CD4-positive, alpha-beta T cell (primary cell): ENCODE measurements around the gene ULK2. TPM values are rescaled to one million over a fixed set of nuclear protein-coding genes. Genes with fewer than 3 reads are reported as not detected.

Source experiments
- ATAC-seq: fragments of 200-7000 bp; cut with Tn5 transposase; one replicate; pipeline ENCODE4 v1.10.0; 2022; ENCODE audit warnings: mild to moderate bottlenecking; ENCODE audit not compliant: poor library complexity
- CTCF ChIA-PET: fragments of 350-600 bp; sonication (Branson Sonifier 250); formaldehyde crosslinking; loops from one replicate; lab custom pipeline; 2021; ENCODE audit warnings: antibody characterized with exemption, inconsistent platforms; lab: Charles Lee
- POLR2A ChIA-PET: fragments of 350-600 bp; sonication (Branson Sonifier 250); formaldehyde crosslinking; loops from one replicate; lab custom pipeline; 2021; ENCODE audit warnings: antibody characterized with exemption, inconsistent platforms; lab: Charles Lee
- DNase-seq, 14 experiments: peaks; one replicate each; pipeline ENCODE4 v3.0.0-alpha.2; 2013 to 2020; ENCODE audit warnings: mixed read lengths in 2 of 14
- H3K27ac ChIP-seq, 2 donors: one replicate each; pipeline versions ENCODE4 v1.5.1 to v1.7.0; 2013; ENCODE audit warnings: low read length in 2 of 2, low read depth in 1 of 2, mild to moderate bottlenecking in 1 of 2
- H3K27me3 ChIP-seq, 2 experiments: 1 replicate in 1 of 2; 2 replicates in 1 of 2; pipeline versions ENCODE4 v1.6.1 to v1.7.0; 2013; ENCODE audit warnings: low read length in 2 of 2, control low read depth in 1 of 2, mild to moderate bottlenecking in 1 of 2, moderate library complexity in 1 of 2; ENCODE audit not compliant: insufficient read depth in 2 of 2, control insufficient read depth in 1 of 2
- H3K36me3 ChIP-seq: one replicate; pipeline ENCODE4 v1.6.1; 2013; ENCODE audit warnings: low read length, control low read depth; ENCODE audit not compliant: insufficient read depth
- H3K4me1 ChIP-seq: one replicate; pipeline ENCODE4 v1.6.1; 2013; ENCODE audit warnings: low read length, control low read depth; ENCODE audit not compliant: insufficient read depth
- H3K4me3 ChIP-seq: one replicate; pipeline ENCODE4 v1.5.1; 2013; ENCODE audit warnings: mild to moderate bottlenecking, low read length, moderate library complexity
- H3K9me3 ChIP-seq, 2 experiments: 1 replicate in 1 of 2; 2 replicates in 1 of 2; pipeline versions ENCODE4 v1.6.1 to v1.7.0; 2013; ENCODE audit warnings: low read length in 2 of 2, mild to moderate bottlenecking in 2 of 2, control low read depth in 1 of 2, moderate library complexity in 1 of 2; ENCODE audit not compliant: control insufficient read depth in 1 of 2, insufficient read depth in 1 of 2
- H3K27ac Mint-ChIP-seq: one replicate; pipeline ENCODE4 v1.8.0; 2020; ENCODE audit warnings: mixed read lengths
- H3K27me3 Mint-ChIP-seq: one replicate; pipeline ENCODE4 v1.8.0; 2021; ENCODE audit warnings: mixed read lengths
- H3K36me3 Mint-ChIP-seq: one replicate; pipeline ENCODE4 v1.8.0; 2021; ENCODE audit warnings: low read depth, mixed read lengths
- H3K4me1 Mint-ChIP-seq: one replicate; pipeline ENCODE4 v1.8.0; 2021; ENCODE audit warnings: low read depth, mixed read lengths
- H3K4me3 Mint-ChIP-seq: one replicate; pipeline ENCODE4 v1.8.0; 2020; ENCODE audit warnings: mild to moderate bottlenecking, mixed read lengths
- H3K9me3 Mint-ChIP-seq: one replicate; pipeline ENCODE4 v1.8.0; 2020; ENCODE audit warnings: mixed read lengths
- intact Hi-C, 2 experiments: fragments of 100-400 bp; cut with DNase I in 1 of 2; cut with micrococcal nuclease in 1 of 2; formaldehyde crosslinking; loops; one replicate each; pipeline versions ENCODE4 v1.15.1 to v1.9.0; 2023 to 2025; cut with DNase I, micrococcal nuclease
- total RNA-seq, 174 experiments: library from RNA in 2 of 174; stranded (reverse) in 2 of 174; gene quantifications; one replicate each; pipeline ENCODE4 v1.2.3 and lab custom pipeline; 2021 to 2026
- TF ChIP-seq, protein P1 (sequence below): fragments of 200-600 bp; IDR thresholded peaks from one replicate; pipeline ENCODE4 v1.8.0; 2022; ENCODE audit warnings: antibody characterized with exemption, mild to moderate bottlenecking

Gene ULK2
- total RNA-seq, 2 experiments from 2014 or later, result 17.1 to 18.3 TPM

DNA sequence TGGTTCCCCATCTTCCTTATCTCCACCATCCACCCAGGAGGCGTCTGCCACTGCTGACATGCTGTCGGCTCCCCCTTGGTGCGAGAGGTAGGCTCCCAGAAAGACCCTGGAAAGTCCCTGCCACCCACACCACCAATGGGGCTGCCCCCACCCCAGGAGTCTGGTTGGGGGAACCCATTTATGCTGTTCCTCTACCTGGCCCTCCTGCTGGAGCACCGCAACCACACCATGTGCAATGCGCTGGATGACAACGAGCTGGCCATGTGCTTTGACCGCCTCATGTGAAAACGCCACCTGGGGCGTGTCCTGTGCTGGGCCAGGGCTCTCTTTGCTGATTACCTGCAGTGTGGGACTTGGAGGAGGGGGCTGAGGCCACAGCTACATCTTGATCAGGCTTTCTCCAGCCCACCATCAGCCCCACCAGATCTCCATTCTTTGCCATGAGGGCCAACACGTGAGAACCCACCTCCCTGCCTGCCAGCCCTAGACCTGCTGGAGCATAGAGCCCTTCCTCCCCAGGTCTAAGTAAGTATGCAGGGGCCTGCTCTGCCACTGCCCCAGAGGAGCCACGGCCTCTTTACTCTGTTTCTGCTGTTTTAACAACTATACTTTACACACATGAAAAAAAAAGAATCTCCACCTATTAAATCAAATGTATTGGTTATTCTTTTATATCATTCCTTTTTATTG is 111.8 kb downstream of the ULK2 start:
- POLR2A ChIA-PET, result interaction anchor here (1.1 kb wide), 1 partner anchor 15 kb away, joined by 3 read pairs; no protein-coding TSS in a partner anchor
- CTCF ChIA-PET, result interaction anchor here (2.0 kb wide), 1 partner anchor 11 kb away, joined by 6 read pairs; no protein-coding TSS in a partner anchor
- no peaks in the 10 kb centered on the region for H3K36me3 Mint-ChIP-seq
- H3K4me1 Mint-ChIP-seq, result no peaks in the 10 kb centered on the region
- Histone ChIP-seq H3K27me3 (peaks cover 0 to 5% of the 10 kb centered on the region in 2 experiments), H3K4me1 (no peaks in the 10 kb centered on the region), H3K27ac (no peak overlapping the region), H3K36me3 (no peaks in the 10 kb centered on the region), H3K4me3 (no peak overlapping the region), H3K9me3 (no peaks in the 10 kb centered on the region)
- intact Hi-C loops, result no loop called here
- H3K4me3 Mint-ChIP-seq, result no peak overlapping the region
- TF ChIP-seq, protein P1, sequence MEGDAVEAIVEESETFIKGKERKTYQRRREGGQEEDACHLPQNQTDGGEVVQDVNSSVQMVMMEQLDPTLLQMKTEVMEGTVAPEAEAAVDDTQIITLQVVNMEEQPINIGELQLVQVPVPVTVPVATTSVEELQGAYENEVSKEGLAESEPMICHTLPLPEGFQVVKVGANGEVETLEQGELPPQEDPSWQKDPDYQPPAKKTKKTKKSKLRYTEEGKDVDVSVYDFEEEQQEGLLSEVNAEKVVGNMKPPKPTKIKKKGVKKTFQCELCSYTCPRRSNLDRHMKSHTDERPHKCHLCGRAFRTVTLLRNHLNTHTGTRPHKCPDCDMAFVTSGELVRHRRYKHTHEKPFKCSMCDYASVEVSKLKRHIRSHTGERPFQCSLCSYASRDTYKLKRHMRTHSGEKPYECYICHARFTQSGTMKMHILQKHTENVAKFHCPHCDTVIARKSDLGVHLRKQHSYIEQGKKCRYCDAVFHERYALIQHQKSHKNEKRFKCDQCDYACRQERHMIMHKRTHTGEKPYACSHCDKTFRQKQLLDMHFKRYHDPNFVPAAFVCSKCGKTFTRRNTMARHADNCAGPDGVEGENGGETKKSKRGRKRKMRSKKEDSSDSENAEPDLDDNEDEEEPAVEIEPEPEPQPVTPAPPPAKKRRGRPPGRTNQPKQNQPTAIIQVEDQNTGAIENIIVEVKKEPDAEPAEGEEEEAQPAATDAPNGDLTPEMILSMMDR, result no peak
- ATAC-seq (no peak), DNase-seq (no peak)
- no peaks in the 10 kb centered on the region for H3K9me3 Mint-ChIP-seq
- peaks cover 14% of the 10 kb centered on the region for H3K27me3 Mint-ChIP-seq
- H3K27ac Mint-ChIP-seq, result no peak overlapping the region

DNA sequence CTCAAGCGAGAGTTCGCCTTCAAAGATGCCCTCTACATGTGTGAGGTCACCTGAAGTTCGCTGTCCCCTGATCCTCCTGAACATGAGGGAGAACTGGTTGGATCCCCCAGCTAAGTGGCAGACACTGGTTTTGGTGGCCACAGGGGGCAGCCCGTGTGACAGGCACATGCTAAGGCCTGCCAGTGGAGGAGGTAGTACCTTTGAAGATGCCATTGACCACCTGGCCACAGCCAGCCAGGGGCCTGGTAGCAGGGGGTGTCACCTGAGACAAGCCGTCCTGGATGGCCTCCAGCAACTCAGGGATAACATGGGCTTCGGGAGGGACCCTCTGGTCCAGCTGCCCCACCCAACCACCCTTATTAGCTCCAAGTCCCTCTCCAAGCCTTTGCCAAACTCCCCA is 112.3 kb downstream of the ULK2 start:
- Mint-ChIP-seq H3K27ac (no peak overlapping the region), H3K9me3 (no peaks in the 10 kb centered on the region), H3K4me3 (no peak overlapping the region), H3K36me3 (no peaks in the 10 kb centered on the region), H3K4me1 (no peaks in the 10 kb centered on the region), H3K27me3 (peaks cover 14% of the 10 kb centered on the region)
- Histone ChIP-seq H3K27me3 (peaks cover 0 to 5% of the 10 kb centered on the region in 2 experiments), H3K36me3 (no peaks in the 10 kb centered on the region), H3K9me3 (no peaks in the 10 kb centered on the region), H3K27ac (no peak overlapping the region), H3K4me1 (no peaks in the 10 kb centered on the region), H3K4me3 (no peak overlapping the region)
- POLR2A ChIA-PET, result no interaction called here
- DNase-seq (no peak), ATAC-seq (no peak)
- intact Hi-C loops, result no loop called here
- CTCF ChIA-PET, result interaction anchor here (2.0 kb wide), 1 partner anchor 11 kb away, joined by 6 read pairs; no protein-coding TSS in a partner anchor
- TF ChIP-seq, protein P1, result no peak

DNA sequence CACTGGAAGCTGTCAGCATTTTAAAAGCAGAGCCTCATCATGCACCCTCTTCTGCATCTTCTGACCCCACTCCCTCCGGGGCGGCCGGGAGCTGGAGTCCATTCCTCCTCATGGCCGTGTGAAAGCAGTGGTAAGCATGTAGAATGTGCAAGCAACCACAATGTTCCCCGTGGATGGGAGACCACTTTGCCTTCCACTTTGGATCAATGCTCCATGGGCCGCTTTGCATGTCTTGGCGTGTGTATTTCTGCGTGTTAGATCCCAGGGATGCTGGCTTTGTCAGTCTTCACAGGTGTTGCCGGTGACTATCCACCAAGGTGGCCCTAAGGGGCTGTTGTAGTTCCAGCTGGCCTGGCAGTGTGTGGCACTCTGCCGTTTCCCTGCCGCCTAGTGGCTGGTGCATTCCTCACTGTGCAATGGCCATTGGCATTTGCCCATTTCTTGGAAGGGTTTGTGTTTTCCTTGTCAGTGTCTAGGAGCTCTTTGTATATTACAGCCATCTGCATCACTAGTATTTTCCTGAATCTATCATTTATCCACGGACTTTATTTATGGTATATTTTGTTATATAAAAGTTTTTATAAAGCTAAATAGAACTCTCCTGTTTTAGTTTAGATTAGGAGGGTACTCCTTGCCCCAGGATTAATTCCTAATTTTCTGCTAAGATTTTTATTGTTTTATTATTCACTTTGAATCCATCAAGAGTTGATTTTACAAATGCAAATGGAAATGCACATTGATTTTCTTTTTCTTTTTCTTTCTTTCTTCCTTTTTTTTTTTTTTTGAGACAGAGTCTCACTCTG is 113.9 kb downstream of the ULK2 start:
- DNase-seq, result no peak
- Histone ChIP-seq H3K4me1 (no peaks in the 10 kb centered on the region), H3K36me3 (no peaks in the 10 kb centered on the region), H3K27me3 (peaks cover 0 to 5% of the 10 kb centered on the region in 2 experiments), H3K9me3 (no peaks in the 10 kb centered on the region), H3K27ac (no peak overlapping the region), H3K4me3 (no peak overlapping the region)
- ATAC-seq, result no peak
- TF ChIP-seq, protein P1, result no peak
- H3K4me3 Mint-ChIP-seq, result no peak overlapping the region
- H3K4me1 Mint-ChIP-seq, result no peaks in the 10 kb centered on the region
- no peaks in the 10 kb centered on the region for H3K36me3 Mint-ChIP-seq
- ChIA-PET POLR2A (interaction anchor here (1.5 kb wide), 1 partner anchor 9 kb away, joined by 4 read pairs; no protein-coding TSS in a partner anchor), CTCF (interaction anchor here (1.3 kb wide), 1 partner anchor 9 kb away, joined by 4 read pairs; no protein-coding TSS in a partner anchor)
- H3K27ac Mint-ChIP-seq, result no peak overlapping the region
- peaks cover 14% of the 10 kb centered on the region for H3K27me3 Mint-ChIP-seq
- intact Hi-C loops, result no loop called here
- H3K9me3 Mint-ChIP-seq, result no peaks in the 10 kb centered on the region
